Bronchial epithelial cell (primary cell): ENCODE results near the gene NCKAP5L. TPM values are rescaled to one million over a fixed set of nuclear protein-coding genes. Genes with fewer than 3 reads are reported as not detected.

Experiments
- DNase-seq: peaks from one replicate; pipeline ENCODE4 v3.0.0-alpha.2; 2010; ENCODE audit warnings: low read depth
- FAIRE-seq: peaks from 2 replicates; lab custom pipeline; 2011; peaks lifted over from hg19 to GRCh38; lab: Jason Lieb, UNC
- H3K27me3 ChIP-seq: 2 replicates; pipeline ENCODE4 v1.5.1; 2011; ENCODE audit warnings: low read length; ENCODE audit not compliant: control insufficient read depth, insufficient read depth
- H3K36me3 ChIP-seq: 2 replicates; pipeline ENCODE4 v1.5.1; 2011; ENCODE audit warnings: low read length; ENCODE audit not compliant: control insufficient read depth, insufficient read depth
- H3K4me3 ChIP-seq: 2 replicates; pipeline ENCODE4 v1.5.1; 2011; ENCODE audit warnings: mild to moderate bottlenecking, low read depth, low read length, control low read depth
- CTCF ChIP-seq: IDR thresholded peaks from 2 replicates; pipeline ENCODE4 v1.5.1; 2011; ENCODE audit warnings: mild to moderate bottlenecking, moderate library complexity, low read length, control low read depth, inconsistent platforms; ENCODE audit not compliant: insufficient read depth, severe bottlenecking
- total RNA-seq: library from RNA; depleted of rRNA; stranded (reverse); fragments of >200 nt; gene quantifications from 2 replicates; pipeline ENCODE4 v1.2.1, GENCODE V29; 2014

NCKAP5L gene
- total RNA-seq, 1 donor from 2014 or later, result 3.7 TPM

DNA sequence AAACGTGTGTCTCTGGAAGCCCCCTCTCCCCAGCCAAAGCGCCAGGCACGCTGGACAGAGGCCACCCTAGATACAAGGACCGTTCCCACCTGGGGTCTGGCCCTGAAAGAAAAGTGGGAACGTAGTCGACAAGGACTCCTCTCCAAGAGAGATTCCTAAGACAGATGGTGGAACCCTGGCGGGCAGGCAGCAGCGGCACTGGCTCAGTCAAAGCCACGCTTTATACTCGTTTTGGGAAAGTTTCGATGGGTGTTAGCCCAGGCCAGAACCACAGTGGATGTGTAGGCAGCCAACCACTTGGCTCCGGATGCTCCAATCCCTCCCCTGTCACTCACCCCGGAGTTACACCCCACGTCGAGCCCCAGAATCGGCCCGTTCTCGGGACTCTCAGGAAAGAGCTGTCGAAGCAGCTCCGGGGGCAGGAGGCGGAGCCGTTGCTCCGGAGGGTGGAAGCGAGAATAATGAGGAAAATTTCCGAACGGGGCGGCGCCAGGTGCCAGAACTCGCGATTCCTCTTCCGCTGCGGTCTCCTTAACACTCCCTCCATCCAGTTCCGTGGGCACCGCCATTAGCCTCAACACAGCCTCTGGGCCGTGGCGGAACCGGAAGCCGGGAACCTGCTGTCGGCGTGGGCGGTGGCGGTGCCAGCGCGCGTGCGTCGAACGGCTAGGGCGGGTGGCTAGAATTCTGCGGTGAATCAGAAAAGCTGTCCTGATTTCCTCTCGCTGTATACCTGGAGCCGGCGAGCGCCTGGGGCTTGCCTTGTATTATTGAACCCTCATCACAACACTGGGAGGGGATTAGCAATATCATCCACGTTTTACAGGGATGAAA lies 14.5 kb upstream of the NCKAP5L start, which contains the start of gene BCDIN3D:
TSS of gene BCDIN3D (minus strand) at position 588 of the 834 bp plus-strand sequence. CDS start at position 569, 19 bp downstream.
- H3K27me3 ChIP-seq, result no peaks in the 10 kb centered on the region
- peak within 1 kb of the TSS; percentile 75 for H3K4me3 ChIP-seq
- H3K36me3 ChIP-seq, result no peaks in the 10 kb centered on the region
- no peak for FAIRE-seq
- DNase-seq, result peak; percentile 90
- no peak for TF ChIP-seq CTCF

GRCh38 chr12:49838973-49839633 lies 10.9 kb upstream of the NCKAP5L start:
- H3K36me3 ChIP-seq, result no peaks in the 10 kb centered on the region
- H3K27me3 ChIP-seq, result no peaks in the 10 kb centered on the region
- DNase-seq (peak; percentile 50), FAIRE-seq (no peak)
- peak; percentile 62 for TF ChIP-seq CTCF
- no peak overlapping the region for H3K4me3 ChIP-seq

DNA sequence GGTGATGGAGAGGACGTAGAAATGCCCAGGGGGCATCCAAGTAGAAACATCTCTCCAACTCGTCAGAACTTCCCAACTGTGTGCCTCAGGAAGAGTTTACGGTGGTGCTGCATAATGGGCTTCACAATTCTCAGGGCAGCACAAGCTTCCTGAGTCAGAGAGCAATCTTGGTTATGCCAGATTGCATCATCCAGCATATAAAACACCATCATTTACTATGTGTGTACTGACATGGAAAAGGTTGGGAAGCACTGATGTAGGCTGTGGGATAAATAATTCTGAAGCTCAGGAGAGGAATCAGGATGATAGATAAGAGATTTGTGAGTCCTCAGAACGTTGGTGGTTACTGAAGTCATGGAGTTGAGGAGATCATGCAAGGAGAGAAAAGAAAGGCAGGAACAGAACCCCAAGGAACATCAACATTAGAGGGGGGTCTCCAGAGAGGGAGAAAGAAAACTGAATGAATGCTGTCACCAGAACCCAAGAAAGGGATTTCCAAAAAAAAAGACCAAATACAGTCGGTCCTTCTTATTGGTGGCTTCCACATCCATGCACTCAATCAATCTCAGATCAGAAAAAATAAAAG lies 4.7 kb upstream of the NCKAP5L start:
- no peak for FAIRE-seq
- Histone ChIP-seq H3K27me3 (no peaks in the 10 kb centered on the region), H3K4me3 (no peak overlapping the region), H3K36me3 (no peaks in the 10 kb centered on the region)
- peak; percentile 59 for DNase-seq
- no peak for TF ChIP-seq CTCF

DNA sequence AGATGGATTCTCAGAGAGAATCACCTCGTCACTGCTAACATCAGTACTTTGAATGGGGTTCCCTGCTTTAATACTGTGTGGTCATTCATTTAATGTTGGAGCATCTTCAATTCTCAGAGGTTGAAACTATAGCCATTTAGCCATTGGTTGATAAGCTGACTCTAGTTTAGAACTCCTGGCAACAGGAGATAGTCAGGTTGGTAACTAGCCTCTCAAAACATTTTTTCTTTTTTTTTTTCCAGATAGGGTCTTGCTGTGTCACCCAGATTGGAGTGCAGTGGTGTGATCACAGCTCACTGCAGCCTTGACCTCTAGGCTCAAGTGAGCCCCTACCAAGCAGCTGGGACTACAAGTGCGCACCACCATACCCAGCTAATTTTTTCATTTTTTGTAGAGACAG lies 3.5 kb upstream of the NCKAP5L start:
- TF ChIP-seq CTCF, result no peak
- no peaks in the 10 kb centered on the region for H3K27me3 ChIP-seq
- DNase-seq (no peak), FAIRE-seq (no peak)
- no peak overlapping the region for H3K4me3 ChIP-seq
- H3K36me3 ChIP-seq, result no peaks in the 10 kb centered on the region

DNA sequence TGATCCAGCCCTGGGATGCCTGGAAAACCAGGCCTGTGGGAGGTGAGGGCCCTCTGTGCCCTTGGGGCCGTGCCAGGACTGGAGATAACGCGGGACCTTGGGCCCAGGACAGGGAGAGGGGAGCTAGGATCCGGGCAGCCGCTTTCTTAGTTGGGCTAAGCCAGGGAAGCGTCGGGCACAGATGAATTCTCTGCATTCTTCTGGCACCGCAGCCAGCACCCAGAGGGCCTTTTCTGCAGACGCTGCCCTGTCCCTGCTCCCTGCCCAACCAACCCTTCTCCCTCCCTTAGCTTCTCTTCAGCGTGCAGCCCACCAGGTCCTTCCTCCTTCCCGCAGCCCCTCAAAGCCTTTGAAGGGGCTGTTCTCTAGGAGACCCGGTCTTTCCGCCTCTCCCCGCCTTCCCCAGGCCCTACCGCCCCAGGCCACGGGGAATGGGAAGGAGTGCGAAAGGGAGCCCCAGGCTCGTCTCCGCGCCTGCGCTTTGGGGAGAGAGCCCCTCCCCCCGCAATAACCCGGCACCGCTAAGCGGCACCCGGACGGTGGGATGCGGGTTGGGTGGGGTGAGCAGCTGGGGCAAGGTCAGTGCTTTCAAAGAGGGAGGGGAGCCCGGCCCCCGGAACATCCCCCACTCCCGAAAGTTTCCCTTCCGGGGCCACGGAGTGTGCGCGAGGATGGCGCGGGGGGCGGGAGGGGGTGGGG lies 663 bp downstream of the NCKAP5L start:
- H3K27me3 ChIP-seq, result no peaks in the 10 kb centered on the region
- peak; percentile 16 for DNase-seq
- H3K4me3 ChIP-seq, result peak overlapping the region; percentile 78
- H3K36me3 ChIP-seq, result no peaks in the 10 kb centered on the region
- no peak for FAIRE-seq
- TF ChIP-seq CTCF, result no peak
